HG03520 (cell line): Measurements from ENCODE around the gene FER.
"Not testable (repeated sequence)": the region's sequence is repeated elsewhere in the genome, so short reads cannot be mapped to it uniquely, and the experiment has no call there.

Source experiments
- ATAC-seq: cut with Tn5 transposase; IDR thresholded peaks from one replicate; pipeline ENCODE4 v1.9.1; 2021; ENCODE audit warnings: mild to moderate bottlenecking, moderate library complexity; ENCODE audit not compliant: unreplicated experiment

The FER gene

DNA sequence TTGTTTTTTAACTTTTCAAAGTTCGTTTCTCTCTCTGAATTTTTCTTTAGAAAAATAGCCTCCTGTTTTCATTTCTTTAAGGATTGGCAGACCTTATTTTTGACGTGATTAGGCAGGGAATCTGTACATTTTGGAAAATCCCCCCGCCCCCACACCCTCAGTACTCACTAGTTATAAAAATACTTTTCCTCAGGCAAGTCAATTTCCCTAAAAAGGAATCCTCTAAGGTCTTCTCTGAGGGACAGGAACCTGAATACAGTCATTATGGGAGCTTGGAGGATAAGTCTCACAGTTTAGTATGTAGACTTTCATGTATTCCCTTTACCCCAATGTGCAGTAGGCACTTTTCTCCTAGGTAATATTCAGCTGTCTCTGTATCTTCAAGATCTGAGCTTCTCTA, 3.9 kb upstream of the FER start:
- ATAC-seq = no peak

DNA sequence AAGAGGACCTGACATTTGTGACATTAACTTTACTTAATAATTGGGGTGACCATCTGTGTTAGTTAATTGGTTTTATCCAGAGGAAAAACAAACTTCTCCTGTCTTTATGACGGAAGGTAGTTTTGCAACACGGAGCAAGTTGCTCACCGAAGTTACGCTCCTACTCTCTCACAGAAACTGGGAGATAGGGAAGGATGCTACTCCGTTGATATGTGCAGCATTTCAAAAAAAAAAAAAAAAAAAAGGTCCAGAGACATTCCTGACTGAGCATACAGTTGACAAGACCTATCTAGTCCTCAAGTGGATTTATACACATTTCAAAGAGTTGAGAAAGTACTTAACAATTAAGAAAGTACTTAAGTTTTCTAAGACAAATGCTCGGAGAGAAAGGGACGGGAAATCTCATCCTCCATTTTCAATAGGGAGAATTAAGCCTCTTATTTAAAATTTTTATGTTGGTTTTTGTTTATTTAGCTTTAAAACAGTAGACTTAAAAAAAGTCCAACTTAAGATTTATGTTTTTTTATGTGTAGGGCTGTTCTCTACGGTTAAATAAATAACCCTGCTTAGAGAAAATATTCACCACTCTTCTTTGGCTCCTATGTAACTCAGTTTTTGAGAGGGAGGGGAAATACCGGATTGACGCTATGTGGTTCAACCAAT, 455 bp upstream of the FER start:
- ATAC-seq = no peak

DNA sequence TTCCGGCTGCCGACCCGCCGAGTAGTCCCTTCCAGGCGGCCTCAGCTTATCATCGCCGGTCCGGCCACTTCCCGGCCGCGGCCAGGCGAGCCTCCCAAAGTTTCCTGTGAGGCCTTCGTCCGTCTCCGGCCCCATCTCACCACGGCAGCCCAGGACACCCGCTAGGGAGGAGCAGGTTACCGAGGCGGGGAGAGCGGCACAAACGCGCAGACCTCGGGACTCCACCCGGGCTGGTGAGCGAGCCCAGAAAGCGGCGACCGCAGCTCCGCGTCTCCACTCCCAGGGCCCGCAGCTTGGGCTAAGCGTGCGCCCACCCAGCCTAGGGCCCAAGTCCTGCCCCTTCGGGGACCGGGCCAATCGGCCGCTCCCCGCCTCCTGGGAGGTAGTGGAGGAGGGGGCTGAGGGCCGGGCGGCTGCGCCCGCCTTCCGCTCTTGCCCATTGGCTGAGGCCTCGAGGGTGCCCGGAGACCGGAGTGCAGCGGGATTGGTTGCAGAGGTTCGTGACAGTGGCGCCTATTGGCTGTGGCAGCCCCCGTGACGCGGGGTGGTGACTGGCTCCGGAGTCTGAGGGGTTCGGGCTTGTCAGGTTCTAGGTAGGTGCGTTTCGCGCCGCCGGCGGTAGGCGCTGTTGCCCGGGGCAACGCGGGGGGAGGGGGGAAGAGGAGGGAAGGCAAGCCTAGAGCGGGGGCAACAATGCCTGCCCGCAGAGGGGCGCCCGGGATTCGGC, 867 bp downstream of the FER start:
- ATAC-seq = peak; percentile 94

DNA sequence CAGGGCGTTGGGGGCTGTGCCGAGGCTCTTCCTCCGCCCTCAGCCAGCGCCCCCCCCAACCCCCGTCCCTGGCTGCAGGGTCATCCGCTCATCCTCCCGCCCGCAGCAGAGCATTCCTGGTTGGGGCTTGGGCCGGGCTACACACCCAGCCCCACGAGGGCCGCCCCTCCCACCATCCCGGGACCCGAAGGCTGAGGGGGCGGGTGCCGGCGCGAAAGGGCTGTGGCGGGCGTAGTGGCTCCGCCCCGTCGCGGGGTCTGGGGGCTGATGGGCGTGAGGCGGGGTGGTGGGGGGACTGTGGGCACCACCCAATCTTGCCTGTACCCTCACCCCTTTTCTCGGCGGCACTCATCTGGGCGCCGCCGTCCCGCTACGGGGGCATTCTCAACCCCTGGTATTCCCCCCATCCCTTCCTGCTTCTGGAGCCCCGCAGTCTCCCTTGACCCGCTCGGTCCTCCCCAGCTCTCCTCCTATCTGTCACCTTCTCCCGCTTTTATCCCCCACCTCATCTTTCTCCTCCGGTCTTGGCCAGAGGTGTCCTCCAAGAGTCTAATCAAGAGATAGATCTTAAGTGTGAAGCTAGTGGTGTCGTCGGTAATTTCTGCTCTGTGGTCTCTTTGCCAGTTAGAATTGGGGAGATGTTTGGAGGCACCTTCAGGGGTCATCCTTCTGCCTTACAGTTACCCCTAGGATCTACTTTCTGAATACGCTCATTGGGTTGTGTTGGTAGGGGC, 1.6 kb downstream of the FER start:
- ATAC-seq = peak; percentile 13

DNA sequence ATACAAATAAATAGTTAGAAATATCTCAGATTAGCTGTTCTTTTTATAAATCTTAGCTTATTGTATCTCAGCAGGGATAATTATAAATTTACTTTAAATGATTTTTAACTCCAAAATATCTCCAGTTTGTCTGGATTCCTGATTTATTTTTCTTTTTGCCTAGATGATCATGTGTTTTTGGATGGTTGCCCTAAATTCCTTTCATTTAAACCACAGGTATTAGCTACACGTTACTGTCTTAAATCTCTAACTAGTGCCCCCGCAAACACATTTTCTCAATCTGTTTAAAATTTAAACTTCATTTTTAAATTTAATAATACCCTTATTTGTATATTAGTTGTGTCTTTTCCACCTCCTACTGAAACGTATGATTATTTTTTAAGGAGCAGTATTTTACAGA, 5.6 kb downstream of the FER start:
- no peak for ATAC-seq

DNA sequence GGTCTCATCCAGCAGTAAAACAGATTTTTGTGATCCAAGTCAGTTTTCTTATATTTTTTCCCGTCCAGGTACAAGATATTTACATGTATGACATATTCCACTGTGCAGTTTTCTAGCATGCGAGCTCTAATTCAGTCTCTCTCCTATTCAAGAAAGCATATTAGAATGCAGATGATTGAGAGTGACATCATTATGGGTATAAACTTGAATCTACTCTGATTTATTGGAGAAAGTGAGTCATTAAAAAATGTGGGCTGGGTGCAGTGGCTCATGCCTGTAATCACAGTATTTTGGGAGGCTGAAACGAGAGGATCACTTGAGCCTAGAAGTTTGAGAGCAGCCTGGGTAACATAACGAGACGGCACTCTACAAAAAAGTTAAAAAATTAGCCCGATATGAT, 6.2 kb downstream of the FER start:
- ATAC-seq = no peak

DNA sequence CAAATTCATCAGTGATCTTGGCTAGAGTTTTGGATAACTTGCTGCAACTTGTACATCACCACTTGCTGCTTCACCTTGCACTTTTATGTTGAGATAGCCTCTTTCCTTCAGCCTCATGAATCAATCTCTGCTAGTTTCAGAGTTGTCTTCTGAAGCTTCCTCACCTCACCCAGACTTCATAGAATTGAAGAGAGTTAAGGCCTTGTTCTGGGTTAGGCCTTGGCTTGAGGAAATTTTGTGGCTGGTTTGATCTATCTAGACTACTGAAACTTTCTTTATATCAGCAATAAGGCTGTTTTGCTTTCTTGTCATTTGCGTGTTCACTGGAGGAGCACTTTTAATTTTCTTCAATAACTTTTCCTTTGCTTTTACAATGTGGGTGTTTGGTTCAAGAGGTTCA, 12.8 kb downstream of the FER start:
- ATAC-seq = no peak

DNA sequence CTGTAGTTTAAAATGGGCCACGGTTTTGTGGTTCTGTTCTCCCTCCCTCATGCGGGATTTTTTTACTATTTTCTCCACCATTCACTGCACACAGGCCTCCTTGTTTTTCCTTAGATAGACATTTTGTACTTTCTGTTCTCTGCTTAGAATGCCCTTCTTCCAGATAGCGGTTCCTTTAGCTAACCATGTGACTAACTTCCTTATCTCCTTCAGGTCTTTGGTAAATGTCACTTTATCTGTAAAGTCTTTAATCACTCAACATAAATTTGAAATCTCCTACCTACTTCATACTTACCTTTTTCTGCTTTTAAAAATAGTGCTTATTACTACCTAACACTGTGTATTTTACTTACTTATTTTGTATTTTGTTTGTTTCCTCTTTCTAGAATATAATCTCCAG, 15.0 kb downstream of the FER start:
- no peak for ATAC-seq

DNA sequence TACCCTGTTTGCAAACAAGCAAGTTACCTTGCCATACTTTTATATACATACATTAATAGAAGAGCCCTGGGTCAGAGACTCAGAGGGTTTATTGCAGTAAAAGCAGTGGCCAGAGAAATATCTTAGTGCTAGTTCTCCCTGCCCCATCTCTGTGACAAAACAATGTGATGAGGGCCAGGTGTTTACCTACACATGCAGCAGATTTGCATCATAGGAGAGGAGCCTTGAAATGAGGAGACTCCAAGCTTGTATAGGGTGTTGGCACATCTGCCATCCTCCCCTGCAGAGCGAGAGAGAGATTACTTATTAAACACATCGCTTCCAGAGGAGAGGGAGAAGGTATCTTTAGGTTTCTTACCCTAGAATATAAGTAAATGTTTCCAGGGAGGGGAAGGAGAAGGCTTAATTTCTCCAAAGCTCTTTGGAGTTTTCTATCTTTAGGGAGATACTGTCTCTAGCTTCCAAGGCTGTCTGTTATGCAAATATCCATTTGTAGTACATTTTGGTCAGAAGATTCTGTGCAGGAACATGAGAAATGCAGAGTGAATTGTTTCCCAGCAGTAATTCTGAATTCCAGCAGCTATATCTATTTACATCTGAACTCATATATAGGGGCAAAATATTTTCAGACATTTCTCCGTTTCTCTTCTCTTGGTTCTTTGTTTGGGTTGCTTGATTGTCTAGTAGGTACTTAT, 15.7 kb downstream of the FER start:
- ATAC-seq = no peak

DNA sequence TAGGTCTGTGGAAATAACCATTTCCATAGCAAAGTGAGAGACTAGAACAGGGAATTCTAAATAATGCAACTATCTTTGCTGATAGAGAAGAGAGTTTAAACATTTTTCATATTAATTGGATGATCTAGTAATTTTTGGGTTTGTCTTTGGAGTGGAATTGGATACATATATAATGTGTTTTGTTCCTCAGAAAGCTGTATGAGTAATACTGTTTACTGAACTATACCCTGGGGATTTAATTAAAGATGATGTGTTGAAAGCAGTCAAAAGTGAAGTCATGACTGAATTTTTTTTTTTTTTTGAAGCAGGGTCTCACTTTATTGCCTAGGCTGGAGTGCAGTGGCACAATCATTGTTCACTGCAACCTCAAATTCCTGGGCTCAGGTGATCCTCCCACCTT, 17.9 kb downstream of the FER start:
- no peak for ATAC-seq

DNA sequence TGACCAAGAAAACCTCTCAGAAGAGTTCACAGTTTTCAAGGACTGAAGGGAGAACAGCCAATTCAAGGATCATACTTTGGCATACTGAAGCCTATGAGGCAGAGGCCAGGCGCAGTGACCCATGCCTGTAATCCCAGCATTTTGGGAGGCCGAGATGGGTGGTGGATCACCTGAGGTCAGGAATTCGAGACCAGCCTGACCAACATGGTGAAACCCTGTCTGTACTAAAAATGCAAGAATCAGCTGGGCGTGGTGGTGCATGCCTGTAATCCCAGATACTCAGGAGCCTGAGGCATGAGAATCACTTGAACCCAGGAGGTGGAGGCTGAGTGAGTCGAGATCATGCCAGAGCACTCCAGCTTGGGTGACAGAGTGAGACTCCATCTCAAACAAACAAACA, 19.2 kb downstream of the FER start:
- not testable (repeated sequence) for ATAC-seq

DNA sequence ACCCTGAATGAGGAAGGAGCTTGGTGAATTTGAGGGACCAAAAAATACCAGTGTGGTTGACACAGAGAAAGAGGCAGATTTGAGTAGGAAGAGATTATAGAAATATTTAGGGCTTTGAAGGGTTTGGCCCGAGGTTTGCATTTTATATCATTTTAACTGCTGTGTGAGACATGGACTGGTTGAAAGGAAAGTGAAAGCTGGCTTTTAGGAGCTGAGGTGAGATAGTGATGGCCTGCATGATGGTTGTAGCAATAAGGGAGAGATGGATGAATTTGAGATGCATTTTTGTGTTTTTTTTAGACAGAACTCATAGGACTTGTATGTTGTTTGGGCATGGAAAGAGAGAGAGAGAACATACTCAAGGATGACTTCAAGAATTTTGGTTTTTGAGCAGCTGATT, 21.7 kb downstream of the FER start:
- peak; percentile 63 for ATAC-seq

DNA sequence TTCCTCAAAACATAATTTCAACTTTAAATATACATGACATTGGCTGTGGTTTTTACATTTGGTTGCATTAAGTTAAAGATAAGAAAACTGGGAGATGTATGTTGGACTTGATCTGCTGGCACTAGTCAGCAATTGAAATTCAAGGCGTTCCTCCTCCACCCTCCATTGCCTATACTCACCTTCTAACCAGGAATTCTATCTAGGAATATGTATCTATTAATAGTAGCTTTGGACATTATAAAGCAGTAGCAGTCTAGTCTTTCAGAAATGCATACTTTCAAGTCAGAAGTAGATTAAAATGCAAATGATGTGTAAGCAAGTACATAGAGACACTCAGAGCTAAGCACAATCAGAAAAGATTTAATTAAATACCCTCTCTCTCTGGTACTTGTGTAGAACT, 24.9 kb downstream of the FER start:
- ATAC-seq = no peak

DNA sequence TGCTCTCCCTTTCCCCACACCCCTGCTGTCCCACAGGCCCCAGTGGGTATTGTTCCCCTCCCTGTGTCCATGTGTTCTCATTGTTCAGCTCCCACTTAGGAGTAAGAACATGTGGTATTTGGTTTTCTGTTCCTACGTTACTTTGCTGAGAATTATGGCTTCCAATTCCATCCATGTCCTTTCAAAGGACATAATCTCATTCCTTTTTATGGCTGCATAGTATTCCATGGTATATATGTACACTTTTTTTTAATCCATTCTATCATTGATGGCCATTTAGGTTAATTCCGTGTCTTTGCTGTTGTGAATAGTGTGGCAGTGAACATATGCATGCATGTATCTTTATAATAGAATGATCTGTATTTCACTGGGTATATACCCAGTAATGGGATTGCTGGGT, 25.6 kb downstream of the FER start:
- ATAC-seq = no peak

DNA sequence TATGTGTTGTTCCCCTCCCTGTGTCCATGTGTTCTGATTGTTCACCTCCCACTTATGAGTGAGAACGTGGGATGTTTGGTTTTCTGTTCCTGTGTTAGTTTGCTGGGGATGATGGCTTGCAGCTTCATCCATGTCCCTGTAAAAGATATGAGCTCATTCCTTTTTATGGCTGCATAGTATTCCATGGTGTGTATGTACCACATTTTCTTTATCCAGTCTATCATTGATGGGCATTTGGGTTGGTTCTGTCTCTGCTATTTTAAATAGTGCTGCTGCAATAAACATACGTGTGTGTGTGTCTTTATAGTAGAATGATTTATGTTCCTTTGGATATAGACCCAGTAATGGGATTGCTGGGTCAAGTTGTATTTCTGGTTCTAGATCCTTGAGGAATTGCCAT, 26.4 kb downstream of the FER start:
- ATAC-seq = not testable (repeated sequence)

DNA sequence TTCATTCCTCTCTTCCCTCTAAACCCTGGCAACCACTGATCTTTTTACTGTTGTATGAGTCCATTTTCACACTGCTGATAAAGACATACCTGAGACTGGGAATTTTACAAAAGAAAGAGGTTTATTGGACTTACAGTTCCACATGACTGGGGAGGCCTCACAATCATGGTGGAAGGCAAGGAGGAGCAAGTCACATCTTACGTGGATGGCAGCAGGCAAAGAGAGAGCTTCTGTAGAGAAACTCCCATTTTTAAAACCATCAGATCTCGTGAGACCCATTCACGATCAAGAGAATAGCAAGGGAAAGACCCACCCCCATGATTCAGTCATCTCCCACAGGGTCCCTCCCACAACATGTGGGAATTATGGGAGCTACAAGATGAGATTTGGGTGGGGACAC, 29.9 kb downstream of the FER start:
- ATAC-seq = not testable (repeated sequence)

DNA sequence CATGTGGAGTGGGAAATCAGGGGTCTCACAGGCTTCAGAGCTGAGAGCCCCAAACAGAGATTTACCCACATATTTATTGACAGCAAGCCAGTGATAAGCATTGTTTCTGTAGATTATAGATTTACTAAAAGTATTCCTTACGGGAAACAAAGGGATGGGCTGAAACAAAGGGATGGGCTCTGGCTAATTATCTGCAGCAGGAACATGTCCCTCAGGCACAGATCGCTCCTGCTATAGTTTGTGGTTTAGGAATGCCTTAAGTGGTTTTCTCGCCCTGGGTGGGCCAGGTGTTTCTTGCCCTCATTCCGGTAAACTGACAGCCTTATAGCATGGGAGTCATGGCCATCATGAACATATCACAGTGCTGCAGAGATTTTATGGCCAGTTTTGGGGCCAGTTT, 36.9 kb downstream of the FER start:
- ATAC-seq = not testable (repeated sequence)

DNA sequence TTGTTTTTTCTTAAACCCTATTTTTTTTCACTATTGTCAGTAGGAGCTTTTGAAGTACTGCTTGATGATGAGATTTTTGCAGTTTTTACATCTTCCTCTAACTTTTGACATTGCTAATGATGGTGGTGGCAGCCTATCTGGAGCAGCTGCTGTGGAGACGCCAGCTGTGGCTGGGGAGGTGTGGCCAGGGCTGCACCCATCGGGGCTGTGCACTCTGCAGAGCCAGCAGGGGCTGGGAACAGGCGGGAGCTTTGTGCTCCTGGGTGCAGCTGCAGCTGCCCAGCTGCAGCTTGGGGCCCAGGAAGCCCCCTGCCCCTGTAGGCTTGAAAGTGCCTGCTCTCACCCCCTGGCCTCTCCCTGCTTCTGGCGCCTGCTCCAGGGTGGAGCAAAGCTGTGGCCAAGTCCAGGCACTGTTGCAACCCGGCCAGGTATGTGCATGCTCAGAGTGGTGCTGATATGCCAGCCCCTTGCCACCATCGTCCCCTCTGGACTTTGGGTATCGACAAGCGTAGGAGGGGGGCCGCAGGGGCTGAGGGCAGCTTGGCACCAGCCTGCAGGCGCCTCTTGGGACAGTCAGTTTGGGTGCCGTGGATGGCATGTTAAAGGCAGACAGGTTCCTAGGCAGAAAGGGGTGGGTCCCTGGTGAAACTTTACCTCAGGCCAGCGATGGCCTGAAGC, 39.2 kb downstream of the FER start:
- no peak for ATAC-seq

DNA sequence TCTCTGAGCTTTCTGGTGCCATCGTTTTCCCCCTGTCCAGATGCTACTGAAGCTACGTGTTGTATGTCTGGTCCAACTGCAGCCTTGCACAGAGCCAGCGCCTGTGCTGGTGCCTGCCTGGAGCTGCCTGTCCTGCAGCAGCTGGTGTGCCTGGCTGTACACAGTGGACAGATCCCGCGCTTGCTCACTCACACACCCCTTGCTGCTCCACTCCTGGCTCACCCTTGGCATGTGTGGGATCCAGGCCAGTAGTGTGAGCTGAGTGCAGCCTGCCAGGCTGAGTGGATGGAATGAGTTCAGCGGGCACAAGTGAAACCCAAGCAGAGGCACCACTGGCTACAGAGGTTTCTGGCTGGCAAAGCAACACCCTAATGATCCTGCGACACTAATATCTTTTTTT, 40.4 kb downstream of the FER start:
- no peak for ATAC-seq

DNA sequence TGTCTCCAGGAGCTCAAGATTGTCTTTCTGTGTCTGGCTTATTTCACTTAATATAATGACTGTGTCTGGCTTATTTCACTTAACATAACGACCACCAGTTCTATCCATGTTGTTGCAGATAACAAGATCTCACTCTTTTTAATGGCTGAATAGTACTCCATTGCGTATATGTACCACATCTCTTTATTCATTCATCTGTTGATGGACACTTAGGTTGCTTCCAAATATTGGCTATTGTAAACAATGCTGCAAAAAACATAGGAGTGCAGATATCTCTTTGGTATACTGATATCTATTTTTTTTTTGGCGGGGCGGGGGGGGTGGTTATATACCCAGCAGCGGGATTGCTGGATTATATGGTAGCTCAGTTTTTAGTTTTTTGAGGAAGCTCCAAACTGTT, 45.5 kb downstream of the FER start:
- no peak for ATAC-seq

DNA sequence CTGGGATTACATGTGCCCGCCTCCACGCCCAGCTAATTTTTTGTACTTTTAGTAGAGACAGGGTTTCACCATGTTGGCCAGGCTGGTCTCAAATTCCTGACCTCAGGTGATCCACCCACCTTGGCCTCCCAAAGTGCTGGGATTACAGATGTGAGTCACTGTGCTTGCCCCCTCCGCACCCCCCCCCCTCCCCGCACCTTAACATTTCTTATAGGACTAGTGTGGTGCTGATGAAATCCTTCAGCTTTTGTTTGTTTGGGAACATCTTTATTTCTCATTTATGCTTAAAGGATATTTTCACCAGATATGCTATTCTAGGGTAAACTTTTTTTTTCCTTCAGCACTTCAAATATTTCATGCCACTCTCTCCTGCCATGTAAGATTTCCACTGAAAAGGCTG, 46.7 kb downstream of the FER start:
- ATAC-seq = not testable (repeated sequence)
